Choroid plexus epithelial cell (primary cell): Measurements from ENCODE around the gene THOC5.

Source experiments
- DNase-seq: peaks from one replicate; pipeline ENCODE4 v3.0.0-alpha.2; 2010; ENCODE audit warnings: low read depth
- H3K4me3 ChIP-seq: 2 replicates; pipeline ENCODE4 v1.5.1; 2011; ENCODE audit warnings: low read depth, mild to moderate bottlenecking, control low read depth, low read length, moderate library complexity
- CTCF ChIP-seq: conservative IDR thresholded peaks from 2 replicates; pipeline ENCODE4 v1.5.1; 2011; ENCODE audit warnings: low read depth, mild to moderate bottlenecking, control low read depth, inconsistent platforms, low read length, moderate library complexity

THOC5 gene

DNA sequence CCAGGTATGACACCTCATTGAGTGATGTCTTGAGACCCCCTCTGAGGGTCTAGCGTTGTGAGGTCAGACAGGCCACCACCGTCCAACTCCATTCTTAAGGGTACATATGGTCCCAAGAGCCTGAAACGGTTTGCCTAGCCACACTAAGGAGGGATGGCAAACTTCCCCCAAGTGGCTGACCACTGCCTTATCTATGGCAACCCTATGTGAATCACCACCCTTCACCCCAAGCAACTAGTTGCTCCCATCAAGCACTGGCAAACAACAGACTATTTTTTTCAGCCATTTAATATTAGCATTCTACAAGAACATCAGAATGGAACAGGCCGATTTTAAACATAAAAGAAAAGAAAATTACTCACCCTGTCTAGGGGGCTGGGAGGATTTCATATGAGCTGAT is 22.8 kb downstream of the THOC5 start:
- no peak for DNase-seq
- no peak for TF ChIP-seq CTCF
- no peak overlapping the region for H3K4me3 ChIP-seq

GRCh38 chr22:29528144-29528543 is 25.4 kb downstream of the THOC5 start:
- no peak for TF ChIP-seq CTCF
- H3K4me3 ChIP-seq = no peak overlapping the region
- no peak for DNase-seq

- TF ChIP-seq CTCF = peak; percentile 73
- DNase-seq = peak; percentile 61
- no peak overlapping the region for H3K4me3 ChIP-seq
Measured at GRCh38 chr22:29524442-29525191, 28.9 kb downstream of the THOC5 start.

DNA sequence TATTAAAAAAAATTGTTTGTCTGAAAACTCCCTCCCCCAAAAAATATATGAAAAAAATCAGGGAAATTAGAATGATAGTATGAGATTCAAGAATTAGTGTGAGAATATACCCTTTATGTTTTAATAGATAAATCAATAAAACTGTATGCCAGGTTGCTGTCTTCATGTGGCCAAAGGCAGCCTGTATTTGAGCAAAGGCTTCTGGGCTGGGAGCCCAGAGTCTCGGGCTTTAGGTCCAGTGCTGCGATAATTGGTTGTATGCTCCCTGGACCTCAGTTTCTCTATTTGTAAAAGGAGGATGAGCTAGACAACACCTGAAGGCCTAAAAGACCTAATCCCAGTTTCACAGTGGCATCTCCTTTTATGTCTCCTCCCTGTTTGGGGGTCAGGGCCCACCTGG is 29.8 kb downstream of the THOC5 start:
- H3K4me3 ChIP-seq = no peak overlapping the region
- TF ChIP-seq CTCF = no peak
- no peak for DNase-seq

- DNase-seq = no peak
- no peak overlapping the region for H3K4me3 ChIP-seq
- TF ChIP-seq CTCF = no peak
Measured at GRCh38 chr22:29521526-29521925, 32.0 kb downstream of the THOC5 start.

GRCh38 chr22:29520851-29521250 is 32.7 kb downstream of the THOC5 start:
- DNase-seq = peak; percentile 89
- no peak for TF ChIP-seq CTCF
- H3K4me3 ChIP-seq = no peak overlapping the region

- no peak overlapping the region for H3K4me3 ChIP-seq
- TF ChIP-seq CTCF = no peak
- DNase-seq = no peak
Measured at GRCh38 chr22:29519996-29520395, 33.6 kb downstream of the THOC5 start.
